ENCODE data around the gene ZDBF2. TPM values are rescaled to one million over a fixed set of nuclear protein-coding genes. Genes with fewer than 3 reads are reported as not detected.

Gene ZDBF2
- polyA plus RNA-seq, 3 donors: 1.8 to 2.5 (median 2.0) TPM

- 84 to 93% (median 90%) methylated on average over 2 of the region's 2 CpGs for WGBS, 3 donors
- no peak overlapping the region for H3K27ac ChIP-seq (ENCODE audit: low read depth, low read length)
These were observed 87.1 kb downstream of the ZDBF2 start for GRCh38 chr2:206361407-206362045.

Other genes starting within 250 kb of the ZDBF2 start
- gene INO80D, start 188.5 kb upstream of the ZDBF2 start, polyA plus RNA-seq: 1 to 10 TPM; 1.2 to 2.3 (median 1.6) TPM
- gene NDUFS1, start 115.2 kb upstream of the ZDBF2 start, polyA plus RNA-seq: 10 to 100 TPM; 19.8 to 75.9 (median 23.3) TPM
- gene EEF1B2, start 114.8 kb upstream of the ZDBF2 start, polyA plus RNA-seq: 1,000 to 10,000 TPM in 2 of 3 donors, 100 to 1,000 TPM in 1; 922 to 1,205 (median 1,153) TPM
- 1 to 10 TPM in 2 of 3 donors, under 1 TPM in 1; 0.07 to 1.2 (median 1.0) TPM for gene ADAM23, start 168.9 kb downstream of the ZDBF2 start, polyA plus RNA-seq

Data from adipose tissue (tissue), 3 donors.